SK-N-SH (cell line): ENCODE results near the gene RADIL. TPM values are rescaled to one million over a fixed set of nuclear protein-coding genes. Genes with fewer than 3 reads are reported as not detected.

Experiments used
- CTCF ChIA-PET: fragments of 300-600, 350-600 bp; formaldehyde crosslinking; extraction: SDS; loops from one replicate; lab custom pipeline; 2021; lab: Yijun Ruan, JAX
- POLR2A ChIA-PET: fragments of 350-600 bp; sonication (Branson Sonifier 250); formaldehyde crosslinking; extraction: SDS; loops from one replicate; lab custom pipeline; 2020; ENCODE audit warnings: antibody characterized with exemption, inconsistent platforms; lab: Yijun Ruan, JAX
- DNase-seq: peaks from one replicate; pipeline ENCODE4 v3.0.0; 2012
- H2AFZ ChIP-seq: fragments of 200-600 bp; sonication (generic); 2 replicates; pipeline ENCODE4 v1.8.1; 2016; ENCODE audit warnings: antibody characterized with exemption, mild to moderate bottlenecking, low read depth
- H3F3A ChIP-seq: fragments of 200-600 bp; sonication (generic); replicated peaks from 2 replicates; pipeline ENCODE3; 2016; ENCODE audit warnings: antibody characterized with exemption, mild to moderate bottlenecking; ENCODE audit not compliant: insufficient read depth
- H3K27ac ChIP-seq, 2 experiments: fragments of 200-500 bp in 1 of 2; fragments of 200-600 bp in 1 of 2; sonication (Bioruptor generic) in 1 of 2; sonication (generic), shearing (Covaris generic) in 1 of 2; 2 replicates each; pipeline versions ENCODE4 v1.5.1 to v1.6.1; 2014 to 2016; ENCODE audit warnings: low read depth in 2 of 2, inconsistent platforms in 1 of 2, low read length in 1 of 2, mild to moderate bottlenecking in 1 of 2, mixed read lengths in 1 of 2
- H3K27me3 ChIP-seq: fragments of 200-600 bp; sonication (generic), shearing (Covaris generic); 2 replicates; pipeline ENCODE4 v1.6.1; 2016; ENCODE audit warnings: mixed run types; ENCODE audit not compliant: insufficient read depth
- H3K36me3 ChIP-seq, 2 experiments: fragments of 200-500 bp in 1 of 2; fragments of 200-600 bp in 1 of 2; sonication (Bioruptor generic) in 1 of 2; sonication (generic) in 1 of 2; replicated peaks in 1 of 2; 2 replicates each; pipeline versions ENCODE3 to v1.5.1; 2014 to 2016; ENCODE audit warnings: low read length in 1 of 2, mild to moderate bottlenecking in 1 of 2; ENCODE audit not compliant: insufficient read depth in 2 of 2, control insufficient read depth in 1 of 2
- H3K4me1 ChIP-seq, 2 experiments: fragments of 200-500 bp in 1 of 2; fragments of 200-600 bp in 1 of 2; sonication (Bioruptor generic) in 1 of 2; sonication (generic), shearing (Covaris generic) in 1 of 2; 2 replicates each; pipeline versions ENCODE4 v1.5.1 to v1.6.1; 2014 to 2016; ENCODE audit warnings: low read depth in 1 of 2, low read length in 1 of 2, mixed run types in 1 of 2; ENCODE audit not compliant: insufficient read depth in 2 of 2, control insufficient read depth in 1 of 2
- H3K4me2 ChIP-seq: fragments of 200-600 bp; sonication (generic), shearing (Covaris generic); 2 replicates; pipeline ENCODE4 v1.6.1; 2017; ENCODE audit warnings: mixed run types
- H3K4me3 ChIP-seq, 2 experiments: fragments of 200-500 bp in 1 of 2; fragments of 200-600 bp in 1 of 2; sonication (Bioruptor generic) in 1 of 2; sonication (generic), shearing (Covaris generic) in 1 of 2; 2 replicates each; pipeline versions ENCODE4 v1.5.1 to v1.8.1; 2014 to 2016; ENCODE audit warnings: low read depth in 2 of 2, inconsistent platforms in 1 of 2, low read length in 1 of 2, mild to moderate bottlenecking in 1 of 2, mixed read lengths in 1 of 2, moderate library complexity in 1 of 2
- H3K79me2 ChIP-seq: fragments of 200-600 bp; sonication (generic); 2 replicates; pipeline ENCODE4 v1.8.1; 2017; ENCODE audit warnings: mild to moderate bottlenecking; ENCODE audit not compliant: insufficient read depth
- H3K9ac ChIP-seq: fragments of 200-600 bp; sonication (generic); 2 replicates; pipeline ENCODE4 v1.6.1; 2017; ENCODE audit warnings: mixed run types
- H3K9me2 ChIP-seq: fragments of 200-600 bp; sonication (generic); 2 replicates; pipeline ENCODE4 v1.6.1; 2017; ENCODE audit warnings: mixed run types
- H3K9me3 ChIP-seq: fragments of 200-600 bp; sonication (generic); 2 replicates; pipeline ENCODE4 v1.6.1; 2017; ENCODE audit warnings: mixed run types, mild to moderate bottlenecking, moderate library complexity
- H4K20me1 ChIP-seq: fragments of 200-600 bp; sonication (generic); 2 replicates; pipeline ENCODE4 v1.6.1; 2017; ENCODE audit warnings: mild to moderate bottlenecking, mixed run types; ENCODE audit not compliant: insufficient read depth
- EZH2phosphoT487 ChIP-seq: fragments of 200-600 bp; sonication (generic); IDR thresholded peaks from 2 replicates; pipeline ENCODE4 v1.6.1; 2017; ENCODE audit warnings: low read depth, mixed run types, mild to moderate bottlenecking, antibody characterized with exemption, moderate library complexity, borderline replicate concordance
- FOXJ3 ChIP-seq: sonication (generic); formaldehyde crosslinking; IDR thresholded peaks from 2 replicates; pipeline ENCODE4 v1.5.1; 2020; ENCODE audit warnings: mild to moderate bottlenecking, missing genetic modification reagents
- GABPA ChIP-seq: IDR thresholded peaks from 2 replicates; pipeline ENCODE4 v1.4.0; 2012; ENCODE audit warnings: low read depth, mild to moderate bottlenecking
- GATA2 ChIP-seq: sonication (generic); formaldehyde crosslinking; IDR thresholded peaks from 2 replicates; pipeline ENCODE4 v1.5.0; 2020; ENCODE audit warnings: mild to moderate bottlenecking, missing genetic modification reagents
- JUND ChIP-seq: IDR thresholded peaks from 2 replicates; pipeline ENCODE4 v1.4.0; 2012
- MEF2A ChIP-seq: IDR thresholded peaks from 2 replicates; pipeline ENCODE4 v1.4.0; 2012; ENCODE audit warnings: low read depth, borderline replicate concordance
- NFIC ChIP-seq: IDR thresholded peaks from 2 replicates; pipeline ENCODE4 v1.4.0; 2012; ENCODE audit warnings: borderline replicate concordance
- POLR2AphosphoS5 ChIP-seq: IDR thresholded peaks from 2 replicates; pipeline ENCODE4 v1.6.1; 2012; ENCODE audit warnings: low read depth, low read length
- RCOR1 ChIP-seq: fragments of 150-350 bp; IDR thresholded peaks from 2 replicates; pipeline ENCODE4 v1.6.1; 2017; ENCODE audit warnings: antibody characterized with exemption, low read length
- RFX5 ChIP-seq: IDR thresholded peaks from 2 replicates; pipeline ENCODE4 v1.6.1; 2012; ENCODE audit warnings: mild to moderate bottlenecking, improper control_type of control experiment, low read length
- TAF1 ChIP-seq: IDR thresholded peaks from 2 replicates; pipeline ENCODE4 v1.6.1; 2012; ENCODE audit warnings: low read depth, mild to moderate bottlenecking, low read length, moderate library complexity, borderline replicate concordance
- TCF12 ChIP-seq: IDR thresholded peaks from 2 replicates; pipeline ENCODE4 v1.4.0; 2012
- YY1 ChIP-seq: IDR thresholded peaks from 2 replicates; pipeline ENCODE4 v1.4.0; 2012; ENCODE audit warnings: low read depth, mild to moderate bottlenecking
- WGBS: methylation state at CpG from one replicate; pipeline ENCODE4 v1.1.6; 2017; ENCODE audit warnings: low lambda C conversion rate; 5-methylcytosine and 5-hydroxymethylcytosine counted together
- polyA plus RNA-seq, 3 experiments: library from polyadenylated mRNA; depleted of rRNA; stranded (reverse); fragments of >200 nt; gene quantifications; 2 replicates each; pipeline ENCODE4 v1.2.3, GENCODE V29; 2012
- TF ChIP-seq, protein P1 (sequence below): IDR thresholded peaks from 2 replicates; pipeline ENCODE4 v1.4.0; 2012; ENCODE audit warnings: low read depth, borderline replicate concordance
- TF ChIP-seq, protein P2 (sequence below): IDR thresholded peaks from 2 replicates; pipeline ENCODE4 v1.6.1; 2012; ENCODE audit warnings: mild to moderate bottlenecking, low read depth, low read length, moderate library complexity
- TF ChIP-seq, protein P3 (sequence below): fragments of 150-350 bp; IDR thresholded peaks from 2 replicates; pipeline ENCODE4 v1.6.1; 2017; ENCODE audit warnings: antibody characterized with exemption, low read length, low read depth, borderline replicate concordance
- TF ChIP-seq, protein P4 (sequence below): IDR thresholded peaks from 2 replicates; pipeline ENCODE4; 2012
- TF ChIP-seq, protein P5 (sequence below): IDR thresholded peaks from 2 replicates; pipeline ENCODE4 v1.4.0; 2012; ENCODE audit warnings: low read depth

The RADIL gene
- polyA plus RNA-seq, 1 of the 3 experiments (the other 2 are of a cell fraction), result 4.3 TPM

DNA sequence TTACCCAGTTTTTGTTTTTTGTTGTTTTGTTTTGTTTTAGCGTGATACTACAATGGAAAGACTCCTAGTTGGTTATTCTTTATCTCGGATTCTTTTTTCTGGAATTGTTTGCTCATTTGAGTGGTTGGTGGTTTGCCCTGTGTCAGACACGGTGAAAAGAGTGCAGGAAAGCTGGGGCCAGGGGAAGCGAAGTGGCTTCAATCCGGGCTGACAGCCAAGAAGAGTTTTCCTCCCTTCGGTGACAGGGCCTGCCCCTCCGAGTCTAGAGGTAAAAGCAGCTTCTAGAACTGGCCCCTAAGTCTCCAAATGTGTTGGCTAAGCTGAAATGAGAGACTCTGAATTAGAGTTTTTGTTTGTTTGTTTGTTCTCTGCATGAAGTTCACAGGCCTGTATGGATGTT lies 113.8 kb downstream of the RADIL start:
- Histone ChIP-seq H3K9me3 (no peaks in the 10 kb centered on the region), H3K9me2 (no peaks in the 10 kb centered on the region), H3K27ac (no peak overlapping the region), H3F3A (peaks cover 1% of the 10 kb centered on the region), H3K36me3 (peaks cover 0 to 22% of the 10 kb centered on the region in 2 experiments), H3K4me3 (no peak overlapping the region), H3K4me1 (peaks cover 0 to 8% of the 10 kb centered on the region in 2 experiments; a peak in 1 of 4 replicates), H2AFZ (no peak overlapping the region), H3K79me2 (peaks cover 3% of the 10 kb centered on the region; the same call in 1 of the 2 replicates), H4K20me1 (no peaks in the 10 kb centered on the region), H3K4me2 (no peak overlapping the region), H3K9ac (no peak overlapping the region), H3K27me3 (no peaks in the 10 kb centered on the region)
- ChIA-PET CTCF (interaction anchor here (0.6 to 1.0 kb wide), 3 partner anchors 8 to 28 kb away, joined by 3 read pairs; no protein-coding TSS in a partner anchor), POLR2A (no interaction called here)
- no peak for DNase-seq
- TF ChIP-seq TCF12, result no peak
- TF ChIP-seq, protein P1, sequence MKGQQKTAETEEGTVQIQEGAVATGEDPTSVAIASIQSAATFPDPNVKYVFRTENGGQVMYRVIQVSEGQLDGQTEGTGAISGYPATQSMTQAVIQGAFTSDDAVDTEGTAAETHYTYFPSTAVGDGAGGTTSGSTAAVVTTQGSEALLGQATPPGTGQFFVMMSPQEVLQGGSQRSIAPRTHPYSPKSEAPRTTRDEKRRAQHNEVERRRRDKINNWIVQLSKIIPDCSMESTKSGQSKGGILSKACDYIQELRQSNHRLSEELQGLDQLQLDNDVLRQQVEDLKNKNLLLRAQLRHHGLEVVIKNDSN, result no peak
- TF ChIP-seq, protein P2, sequence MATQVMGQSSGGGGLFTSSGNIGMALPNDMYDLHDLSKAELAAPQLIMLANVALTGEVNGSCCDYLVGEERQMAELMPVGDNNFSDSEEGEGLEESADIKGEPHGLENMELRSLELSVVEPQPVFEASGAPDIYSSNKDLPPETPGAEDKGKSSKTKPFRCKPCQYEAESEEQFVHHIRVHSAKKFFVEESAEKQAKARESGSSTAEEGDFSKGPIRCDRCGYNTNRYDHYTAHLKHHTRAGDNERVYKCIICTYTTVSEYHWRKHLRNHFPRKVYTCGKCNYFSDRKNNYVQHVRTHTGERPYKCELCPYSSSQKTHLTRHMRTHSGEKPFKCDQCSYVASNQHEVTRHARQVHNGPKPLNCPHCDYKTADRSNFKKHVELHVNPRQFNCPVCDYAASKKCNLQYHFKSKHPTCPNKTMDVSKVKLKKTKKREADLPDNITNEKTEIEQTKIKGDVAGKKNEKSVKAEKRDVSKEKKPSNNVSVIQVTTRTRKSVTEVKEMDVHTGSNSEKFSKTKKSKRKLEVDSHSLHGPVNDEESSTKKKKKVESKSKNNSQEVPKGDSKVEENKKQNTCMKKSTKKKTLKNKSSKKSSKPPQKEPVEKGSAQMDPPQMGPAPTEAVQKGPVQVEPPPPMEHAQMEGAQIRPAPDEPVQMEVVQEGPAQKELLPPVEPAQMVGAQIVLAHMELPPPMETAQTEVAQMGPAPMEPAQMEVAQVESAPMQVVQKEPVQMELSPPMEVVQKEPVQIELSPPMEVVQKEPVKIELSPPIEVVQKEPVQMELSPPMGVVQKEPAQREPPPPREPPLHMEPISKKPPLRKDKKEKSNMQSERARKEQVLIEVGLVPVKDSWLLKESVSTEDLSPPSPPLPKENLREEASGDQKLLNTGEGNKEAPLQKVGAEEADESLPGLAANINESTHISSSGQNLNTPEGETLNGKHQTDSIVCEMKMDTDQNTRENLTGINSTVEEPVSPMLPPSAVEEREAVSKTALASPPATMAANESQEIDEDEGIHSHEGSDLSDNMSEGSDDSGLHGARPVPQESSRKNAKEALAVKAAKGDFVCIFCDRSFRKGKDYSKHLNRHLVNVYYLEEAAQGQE, result no peak
- TF ChIP-seq RFX5, result no peak
- TF ChIP-seq TAF1, result no peak
- TF ChIP-seq RCOR1, result no peak
- TF ChIP-seq, protein P3, sequence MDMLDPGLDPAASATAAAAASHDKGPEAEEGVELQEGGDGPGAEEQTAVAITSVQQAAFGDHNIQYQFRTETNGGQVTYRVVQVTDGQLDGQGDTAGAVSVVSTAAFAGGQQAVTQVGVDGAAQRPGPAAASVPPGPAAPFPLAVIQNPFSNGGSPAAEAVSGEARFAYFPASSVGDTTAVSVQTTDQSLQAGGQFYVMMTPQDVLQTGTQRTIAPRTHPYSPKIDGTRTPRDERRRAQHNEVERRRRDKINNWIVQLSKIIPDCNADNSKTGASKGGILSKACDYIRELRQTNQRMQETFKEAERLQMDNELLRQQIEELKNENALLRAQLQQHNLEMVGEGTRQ, result no peak
- no peak for TF ChIP-seq EZH2phosphoT487
- no peak for TF ChIP-seq NFIC
- TF ChIP-seq POLR2AphosphoS5, result no peak
- no peak for TF ChIP-seq MEF2A
- TF ChIP-seq, protein P4, sequence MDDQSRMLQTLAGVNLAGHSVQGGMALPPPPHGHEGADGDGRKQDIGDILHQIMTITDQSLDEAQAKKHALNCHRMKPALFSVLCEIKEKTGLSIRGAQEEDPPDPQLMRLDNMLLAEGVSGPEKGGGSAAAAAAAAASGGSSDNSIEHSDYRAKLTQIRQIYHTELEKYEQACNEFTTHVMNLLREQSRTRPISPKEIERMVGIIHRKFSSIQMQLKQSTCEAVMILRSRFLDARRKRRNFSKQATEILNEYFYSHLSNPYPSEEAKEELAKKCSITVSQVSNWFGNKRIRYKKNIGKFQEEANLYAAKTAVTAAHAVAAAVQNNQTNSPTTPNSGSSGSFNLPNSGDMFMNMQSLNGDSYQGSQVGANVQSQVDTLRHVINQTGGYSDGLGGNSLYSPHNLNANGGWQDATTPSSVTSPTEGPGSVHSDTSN, result no peak
- no peak for TF ChIP-seq JUND
- no peak for TF ChIP-seq FOXJ3 (CRISPR knock-in tag)
- TF ChIP-seq GATA2 (CRISPR knock-in tag), result no peak
- no peak for TF ChIP-seq YY1
- TF ChIP-seq, protein P5, sequence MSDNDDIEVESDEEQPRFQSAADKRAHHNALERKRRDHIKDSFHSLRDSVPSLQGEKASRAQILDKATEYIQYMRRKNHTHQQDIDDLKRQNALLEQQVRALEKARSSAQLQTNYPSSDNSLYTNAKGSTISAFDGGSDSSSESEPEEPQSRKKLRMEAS, result no peak
- TF ChIP-seq GABPA, result no peak
- WGBS, result 85% methylated on average over 7 of the region's 7 CpGs
